ENCODE measurements around the gene CCDC150. TPM values are rescaled to one million over a fixed set of nuclear protein-coding genes. Genes with fewer than 3 reads are reported as not detected.

The CCDC150 gene
- total and polyA plus RNA-seq, 2 of the 8 experiments (the other 6 are each of a cell fraction or from before 2014, with no cell fraction given), result 8.3 to 31.9 TPM

- H3K27ac ChIP-seq (ENCODE audit: low read depth, low read length), result no peak overlapping the region
- no peak for TF ChIP-seq CHD7 (IDR thresholded peaks at IDR 0.05; ENCODE audit: insufficient replicate concordance, low read length)
- no peak for TF ChIP-seq POU5F1 (IDR thresholded peaks at IDR 0.05; ENCODE audit: low read depth, low read length)
Measured at GRCh38 chr2:196598846-196599245, 40.7 kb upstream of the CCDC150 start.

More at GRCh38 chr2:196598846-196599245, 40.7 kb upstream of the CCDC150 start:
- Histone ChIP-seq H3K27me3 (replicated peaks in 1 of 4; ENCODE audit: control insufficient read depth in 3 of 4, extremely low read depth in 1 of 4, insufficient read depth in 3 of 4, low read length in 3 of 4) (peaks cover 4 to 10% (median 9%) of the 10 kb centered on the region in 4 experiments; a peak in 6 of 7 replicates), H3K4me2 (ENCODE audit: insufficient read depth in 1 of 2, low read depth in 2 of 2, low read length in 2 of 2) (no peak overlapping the region), H4K5ac (ENCODE audit: insufficient read length, low read depth, low read length) (no peak overlapping the region), H3K4me1 (replicated peaks in 1 of 4; ENCODE audit: control insufficient read depth in 3 of 4, insufficient read depth in 4 of 4, low read length in 3 of 4) (no peaks in the 10 kb centered on the region; a peak in 2 of 7 replicates), H3K79me2 (ENCODE audit: control insufficient read depth in 1 of 2, insufficient read depth in 2 of 2, low read length in 2 of 2) (no peaks in the 10 kb centered on the region), H3K14ac (ENCODE audit: insufficient read length) (no peak overlapping the region), H4K20me1 (replicated peaks in 1 of 2; ENCODE audit: control insufficient read depth in 1 of 2, insufficient read depth in 2 of 2, low read length in 2 of 2) (no peaks in the 10 kb centered on the region), H4K91ac (replicated peaks; ENCODE audit: insufficient read length, low read length) (no peak overlapping the region), H3K79me1 (ENCODE audit: low read depth, low read length) (no peaks in the 10 kb centered on the region), H2BK5ac (ENCODE audit: low read depth, low read length) (no peak overlapping the region), H2AFZ (ENCODE audit: low read length) (no peak overlapping the region), H3K23ac (ENCODE audit: insufficient read length) (no peak overlapping the region), H3K36me3 (ENCODE audit: control insufficient read depth in 2 of 4, insufficient read depth in 4 of 4, low read length in 3 of 4) (no peaks in the 10 kb centered on the region), H2BK12ac (ENCODE audit: low read depth, low read length) (no peak overlapping the region), H2BK20ac (ENCODE audit: low read length) (no peak overlapping the region), H3K4me3 (ENCODE audit: extremely low read depth in 1 of 4, insufficient read depth in 2 of 4, low read depth in 3 of 4, low read length in 4 of 4) (no peak overlapping the region), H3K9me3 (ENCODE audit: insufficient read depth in 2 of 2, low read depth in 1 of 2, low read length in 1 of 2) (no peaks in the 10 kb centered on the region), H3K56ac (replicated peaks; ENCODE audit: insufficient read length, low read depth, low read length) (no peak overlapping the region), H3K23me2 (ENCODE audit: low read depth, low read length) (no peaks in the 10 kb centered on the region), H2AK5ac (ENCODE audit: low read depth, low read length) (no peak overlapping the region), H2BK15ac (ENCODE audit: low read length) (no peak overlapping the region), H3K9ac (replicated peaks in 1 of 4; ENCODE audit: extremely low read depth in 1 of 4, low read depth in 3 of 4, low read length in 3 of 4) (no peak overlapping the region), H3K4ac (replicated peaks; ENCODE audit: insufficient read length, low read depth, low read length) (no peak overlapping the region), H3K18ac (ENCODE audit: extremely low read depth, low read length) (no peak overlapping the region), H2BK120ac (replicated peaks; ENCODE audit: low read depth, low read length) (no peak overlapping the region), H4K8ac (ENCODE audit: extremely low read depth, insufficient read depth, low read length) (no peak overlapping the region)
- no peak for FAIRE-seq
- no peak for DNase-seq (ENCODE audit: low read depth in 1 of 2, low spot score in 2 of 2)
- ChIA-PET POLR2A (ENCODE audit: partially characterized antibody) (no interaction called here), CTCF (ENCODE audit: partially characterized antibody) (no interaction called here)
